Suprapubic skin (tissue), 4 donors: ENCODE results near the gene MYCBP2. TPM values are rescaled to one million over a fixed set of nuclear protein-coding genes. Genes with fewer than 3 reads are reported as not detected.

Source experiments
- DNase-seq, 2 donors: peaks; one replicate each; pipeline ENCODE4 v3.0.0-alpha.2; 2019; ENCODE audit warnings: low spot score in 2 of 2
- H3K27ac ChIP-seq: fragments of 200-600 bp; sonication (generic); one replicate; pipeline ENCODE4 v1.5.1; 2019
- H3K27me3 ChIP-seq: fragments of 200-600 bp; sonication (generic); one replicate; pipeline ENCODE4 v1.5.1; 2019
- H3K36me3 ChIP-seq: fragments of 200-600 bp; sonication (generic); one replicate; pipeline ENCODE4 v1.5.1; 2019
- H3K4me1 ChIP-seq: fragments of 200-600 bp; sonication (generic); one replicate; pipeline ENCODE4 v1.5.1; 2019
- H3K4me3 ChIP-seq: fragments of 200-600 bp; sonication (generic); one replicate; pipeline ENCODE4 v1.5.1; 2019; ENCODE audit warnings: mild to moderate bottlenecking
- H3K9me3 ChIP-seq: fragments of 200-600 bp; sonication (generic); one replicate; pipeline ENCODE4 v1.5.1; 2019
- CTCF ChIP-seq, 2 donors: fragments of 200-600 bp in 1 of 2; fragments of 450-650 bp in 1 of 2; sonication (generic) in 1 of 2; IDR thresholded peaks; one replicate each; pipeline ENCODE4 v1.5.1; 2016 to 2019; ENCODE audit warnings: antibody characterized with exemption in 2 of 2, mild to moderate bottlenecking in 1 of 2, moderate library complexity in 1 of 2
- EP300 ChIP-seq: sonication (generic); formaldehyde crosslinking; IDR thresholded peaks from one replicate; pipeline ENCODE4 v1.6.1; 2017; ENCODE audit warnings: antibody characterized with exemption
- POLR2A ChIP-seq, 2 donors: fragments of 450-650 bp; IDR thresholded peaks; one replicate each; pipeline ENCODE4 v1.6.1; 2017; ENCODE audit warnings: antibody characterized with exemption in 2 of 2, mild to moderate bottlenecking in 2 of 2, moderate library complexity in 2 of 2
- POLR2AphosphoS5 ChIP-seq, 3 donors: sonication (generic); formaldehyde crosslinking; IDR thresholded peaks; one replicate each; pipeline ENCODE4 v1.6.1; 2017; ENCODE audit warnings: antibody characterized with exemption in 3 of 3
- WGBS: methylation state at CpG from one replicate; pipeline ENCODE4 v1.1.5; 2018; 5-methylcytosine and 5-hydroxymethylcytosine counted together
- total RNA-seq, 4 donors: library from RNA; depleted of rRNA; stranded (reverse); fragments of >200 nt; gene quantifications; one replicate each; pipeline ENCODE4 v1.1.0, GENCODE V29; 2016

The MYCBP2 gene
- total RNA-seq, 4 donors from 2014 or later = 182 to 245 (median 207) TPM

- no peak for DNase-seq
- Histone ChIP-seq H3K4me3 (no peak overlapping the region), H3K36me3 (peaks cover 73% of the 10 kb centered on the region), H3K9me3 (no peaks in the 10 kb centered on the region), H3K27ac (no peak overlapping the region), H3K27me3 (no peaks in the 10 kb centered on the region), H3K4me1 (no peaks in the 10 kb centered on the region)
- TF ChIP-seq EP300 (no peak), POLR2A (IDR thresholded peaks at IDR 0.05) (no peak), CTCF (IDR thresholded peaks at IDR 0.05) (no peak), POLR2AphosphoS5 (IDR thresholded peaks at IDR 0.05) (no peak)
- WGBS = 89% methylated on average over 1 of the region's 1 CpG
Observed at GRCh38 chr13:77143431-77143830, 183.5 kb downstream of the MYCBP2 start.

GRCh38 chr13:77139306-77139705, 187.6 kb downstream of the MYCBP2 start:
- Histone ChIP-seq H3K9me3 (no peaks in the 10 kb centered on the region), H3K27me3 (no peaks in the 10 kb centered on the region), H3K4me1 (no peaks in the 10 kb centered on the region), H3K4me3 (no peak overlapping the region), H3K27ac (no peak overlapping the region), H3K36me3 (peaks cover 78% of the 10 kb centered on the region)
- no peak for TF ChIP-seq CTCF (IDR thresholded peaks at IDR 0.05)
- TF ChIP-seq POLR2A (IDR thresholded peaks at IDR 0.05) = no peak
- no peak for TF ChIP-seq POLR2AphosphoS5 (IDR thresholded peaks at IDR 0.05)
- no peak for TF ChIP-seq EP300
- no peak for DNase-seq

DNA sequence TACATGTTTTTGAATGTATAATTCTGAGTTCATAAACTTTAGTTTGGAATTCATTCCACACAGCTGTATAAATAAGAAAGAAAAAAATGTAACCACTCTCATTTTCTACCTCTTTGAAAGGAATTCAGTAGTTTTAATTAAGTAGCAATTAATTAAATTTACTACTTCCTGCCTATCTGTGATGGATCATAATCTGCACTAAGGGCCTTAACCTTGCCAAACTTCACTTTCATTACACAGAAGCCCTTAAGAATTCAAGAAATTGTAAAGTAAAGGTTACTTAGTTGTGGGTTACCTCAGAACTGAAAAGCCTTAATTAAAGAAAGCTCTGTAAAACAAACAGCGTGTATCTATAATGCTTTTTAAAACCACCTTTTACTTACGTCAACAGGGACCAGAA, 188.1 kb downstream of the MYCBP2 start:
- Histone ChIP-seq H3K4me3 (no peak overlapping the region), H3K4me1 (no peaks in the 10 kb centered on the region), H3K36me3 (peaks cover 78% of the 10 kb centered on the region), H3K27me3 (no peaks in the 10 kb centered on the region), H3K9me3 (no peaks in the 10 kb centered on the region), H3K27ac (no peak overlapping the region)
- 84% methylated on average over 2 of the region's 2 CpGs for WGBS
- DNase-seq = no peak
- TF ChIP-seq EP300 (no peak), CTCF (IDR thresholded peaks at IDR 0.05) (no peak), POLR2AphosphoS5 (IDR thresholded peaks at IDR 0.05) (no peak), POLR2A (IDR thresholded peaks at IDR 0.05) (no peak)

DNA sequence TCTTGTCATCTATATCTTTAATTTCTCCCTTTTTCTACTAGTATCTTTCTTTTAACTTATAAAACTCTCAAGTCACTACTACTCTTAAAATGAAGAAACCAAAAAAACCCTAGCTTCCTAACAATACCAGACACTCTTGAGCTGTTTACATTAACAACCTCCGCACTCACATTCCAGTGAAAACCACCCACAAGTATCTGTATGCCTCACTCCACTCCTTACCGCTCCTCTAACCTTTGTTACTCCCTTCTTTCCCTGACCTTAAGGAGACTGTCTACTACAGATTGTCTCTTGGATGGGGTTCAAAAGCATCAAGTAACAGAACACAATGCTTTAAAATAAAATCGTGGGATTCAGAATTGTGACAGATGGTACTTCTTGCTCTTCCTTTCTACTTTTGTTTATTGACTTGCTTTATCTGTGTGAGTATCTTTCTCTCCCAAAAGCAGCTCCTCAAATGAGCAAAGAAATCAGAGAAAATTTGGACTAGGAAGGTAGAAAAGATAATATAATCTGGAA, 189.9 kb downstream of the MYCBP2 start:
- no peaks in the 10 kb centered on the region for H3K27me3 ChIP-seq
- no peak overlapping the region for H3K27ac ChIP-seq

DNA sequence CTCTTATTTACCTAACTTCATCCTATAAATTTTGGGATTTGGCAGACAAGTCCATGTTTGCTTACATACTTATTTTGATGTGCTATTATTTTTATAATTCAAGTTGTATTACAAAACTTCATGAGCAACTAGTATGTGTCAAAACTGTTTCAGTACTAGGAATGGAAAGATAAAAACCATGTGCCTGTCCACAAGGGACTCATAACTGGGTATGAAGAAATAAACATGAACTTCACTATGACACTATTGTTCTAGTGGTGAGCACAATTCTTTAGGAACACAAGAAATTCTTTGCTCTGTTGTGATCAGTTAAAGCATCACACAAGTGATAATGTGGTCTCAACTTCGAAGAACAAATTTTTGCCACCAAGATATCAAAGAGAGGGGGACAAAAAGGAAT, 202.5 kb downstream of the MYCBP2 start:
- no peak for DNase-seq
- Histone ChIP-seq H3K4me3 (no peak overlapping the region), H3K4me1 (no peaks in the 10 kb centered on the region), H3K27ac (no peak overlapping the region), H3K9me3 (no peaks in the 10 kb centered on the region), H3K27me3 (no peaks in the 10 kb centered on the region), H3K36me3 (peaks cover 63% of the 10 kb centered on the region)
- TF ChIP-seq EP300 (no peak), POLR2A (IDR thresholded peaks at IDR 0.05) (no peak), POLR2AphosphoS5 (IDR thresholded peaks at IDR 0.05) (no peak), CTCF (IDR thresholded peaks at IDR 0.05) (no peak)
- 94% methylated on average over 1 of the region's 1 CpG for WGBS

More for the DNA sequence above, 189.9 kb downstream of the MYCBP2 start:
- WGBS = 81% methylated on average over 3 of the region's 3 CpGs
- Histone ChIP-seq H3K36me3 (peaks cover 72% of the 10 kb centered on the region), H3K9me3 (no peaks in the 10 kb centered on the region), H3K4me3 (no peak overlapping the region), H3K4me1 (no peaks in the 10 kb centered on the region)
- TF ChIP-seq POLR2AphosphoS5 (IDR thresholded peaks at IDR 0.05) (no peak), EP300 (no peak), POLR2A (IDR thresholded peaks at IDR 0.05) (no peak)
- DNase-seq = no peak

GRCh38 chr13:77118134-77118533, 208.8 kb downstream of the MYCBP2 start:
- DNase-seq = no peak
- no peaks in the 10 kb centered on the region for H3K27me3 ChIP-seq
- H3K27ac ChIP-seq = no peak overlapping the region
- TF ChIP-seq POLR2A (IDR thresholded peaks at IDR 0.05) = no peak
- no peak for TF ChIP-seq EP300
- no peak for TF ChIP-seq POLR2AphosphoS5 (IDR thresholded peaks at IDR 0.05)
- no peaks in the 10 kb centered on the region for H3K9me3 ChIP-seq
- H3K4me3 ChIP-seq = no peak overlapping the region
- no peaks in the 10 kb centered on the region for H3K4me1 ChIP-seq
- peaks cover 37% of the 10 kb centered on the region for H3K36me3 ChIP-seq
- 75% methylated on average over 3 of the region's 3 CpGs for WGBS
